Muscle layer of colon (tissue), 2 donors: ENCODE data around the gene ISLR2.

ENCODE experiments used
- H3K27ac ChIP-seq: one replicate; pipeline ENCODE4 v1.7.0; 2013; ENCODE audit warnings: low read depth, mild to moderate bottlenecking, low read length, moderate library complexity
- H3K27me3 ChIP-seq, 2 donors: one replicate each; pipeline ENCODE4 v1.7.0; 2013; ENCODE audit warnings: low read length in 2 of 2, mild to moderate bottlenecking in 2 of 2; ENCODE audit not compliant: insufficient read depth in 2 of 2, control insufficient read depth in 1 of 2
- H3K36me3 ChIP-seq: one replicate; pipeline ENCODE4 v1.7.0; 2013; ENCODE audit warnings: mild to moderate bottlenecking, low read length; ENCODE audit not compliant: insufficient read depth
- H3K4me1 ChIP-seq: one replicate; pipeline ENCODE4 v1.7.0; 2013; ENCODE audit warnings: mild to moderate bottlenecking, low read length; ENCODE audit not compliant: insufficient read depth
- H3K4me3 ChIP-seq, 2 donors: one replicate each; pipeline ENCODE4 v1.7.0; 2013; ENCODE audit warnings: low read length in 2 of 2, low read depth in 1 of 2, mild to moderate bottlenecking in 1 of 2, moderate library complexity in 1 of 2
- H3K9ac ChIP-seq: one replicate; pipeline ENCODE4 v1.7.0; 2013; ENCODE audit warnings: low read length
- H3K9me3 ChIP-seq: one replicate; pipeline ENCODE4 v1.7.0; 2013; ENCODE audit warnings: mild to moderate bottlenecking, low read length
- donor health status: abdominal sarcoma.
- donor health status: Adenocarcinoma of cecum.

Gene ISLR2

DNA sequence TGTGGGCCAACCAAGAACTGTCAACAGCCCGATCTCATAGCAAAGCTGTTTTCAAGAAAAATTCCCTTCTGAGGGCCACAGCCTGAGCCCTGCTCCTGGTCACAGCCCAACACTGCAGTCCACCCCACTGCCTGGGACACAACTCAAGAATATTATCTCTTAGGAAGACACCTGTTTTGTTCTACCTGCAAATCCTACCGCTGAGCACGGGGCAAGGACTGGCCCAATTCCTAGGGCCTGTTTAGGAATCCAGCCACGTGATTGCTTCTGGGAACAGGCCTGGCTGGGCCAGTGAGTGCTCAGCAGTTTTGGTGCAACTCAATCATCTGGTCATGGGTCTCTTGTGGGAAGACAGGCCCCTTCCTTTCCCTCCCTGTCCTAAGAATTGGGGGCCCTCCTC is 8.3 kb downstream of the ISLR2 start:
- Histone ChIP-seq H3K4me3 (no peak overlapping the region), H3K36me3 (no peaks in the 10 kb centered on the region), H3K9me3 (no peaks in the 10 kb centered on the region), H3K27me3 (peaks cover 24 to 48% of the 10 kb centered on the region in 2 donors), H3K9ac (no peak overlapping the region), H3K4me1 (peaks cover 15% of the 10 kb centered on the region), H3K27ac (no peak overlapping the region)

DNA sequence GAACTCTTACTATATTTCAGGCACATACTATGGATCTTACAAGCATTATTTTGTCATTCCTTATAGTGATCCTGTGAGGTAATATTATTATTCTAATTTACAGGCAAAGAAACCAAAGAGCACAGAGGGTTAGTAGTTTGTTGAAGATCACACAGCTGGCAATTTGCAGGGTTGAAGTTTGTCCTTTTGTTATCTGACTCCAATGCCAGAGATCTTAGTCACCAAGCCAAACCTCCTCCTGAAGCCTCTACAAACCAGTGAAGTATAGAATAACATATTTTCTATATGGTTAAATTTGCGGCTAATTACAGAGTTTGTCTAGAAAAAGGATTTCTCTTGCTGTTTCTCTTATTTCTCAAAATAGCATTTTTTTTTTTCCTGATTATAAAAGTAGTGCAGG is 11.2 kb downstream of the ISLR2 start:
- H3K36me3 ChIP-seq: no peaks in the 10 kb centered on the region
- peaks cover 18 to 22% of the 10 kb centered on the region in 2 donors for H3K27me3 ChIP-seq
- H3K9ac ChIP-seq: no peak overlapping the region
- H3K9me3 ChIP-seq: no peaks in the 10 kb centered on the region
- no peak overlapping the region for H3K4me3 ChIP-seq
- peaks cover 10% of the 10 kb centered on the region for H3K4me1 ChIP-seq
- H3K27ac ChIP-seq: no peak overlapping the region

- no peak overlapping the region for H3K9ac ChIP-seq
- no peaks in the 10 kb centered on the region for H3K4me1 ChIP-seq
- no peaks in the 10 kb centered on the region for H3K9me3 ChIP-seq
- no peaks in the 10 kb centered on the region for H3K36me3 ChIP-seq
- no peak overlapping the region for H3K27ac ChIP-seq
- H3K4me3 ChIP-seq: no peak overlapping the region
- H3K27me3 ChIP-seq: no peaks in the 10 kb centered on the region
These were observed 13.9 kb downstream of the ISLR2 start for GRCh38 chr15:74144153-74144775.

DNA sequence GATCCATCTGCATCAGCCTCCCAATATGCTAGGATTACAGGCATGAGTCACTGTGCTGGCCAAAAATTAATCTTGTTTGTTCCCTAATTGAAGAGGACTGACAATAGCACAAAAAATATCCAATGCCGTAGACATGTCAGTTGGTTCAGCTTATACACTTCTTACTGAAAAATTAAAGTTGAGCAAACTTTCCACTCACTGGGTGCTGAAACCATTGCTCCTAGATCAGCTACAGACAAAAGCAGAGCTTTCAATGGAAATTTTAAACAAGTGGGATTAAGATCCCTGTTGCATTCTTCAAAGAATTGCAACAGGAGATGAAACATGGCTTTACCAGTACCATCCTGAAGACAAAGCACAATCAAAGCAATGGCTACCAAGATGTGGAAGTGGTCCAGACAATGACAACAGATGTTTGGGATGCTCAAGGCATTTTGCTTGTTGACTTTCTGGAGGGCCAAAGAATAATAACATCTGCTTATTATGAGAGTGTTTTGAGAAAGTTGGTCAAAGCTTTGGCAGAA is 16.0 kb downstream of the ISLR2 start:
- H3K4me1 ChIP-seq: no peaks in the 10 kb centered on the region
- H3K9ac ChIP-seq: no peak overlapping the region
- no peaks in the 10 kb centered on the region for H3K36me3 ChIP-seq
- no peak overlapping the region for H3K27ac ChIP-seq
- H3K9me3 ChIP-seq: no peaks in the 10 kb centered on the region
- no peaks in the 10 kb centered on the region for H3K27me3 ChIP-seq
- no peak overlapping the region for H3K4me3 ChIP-seq

DNA sequence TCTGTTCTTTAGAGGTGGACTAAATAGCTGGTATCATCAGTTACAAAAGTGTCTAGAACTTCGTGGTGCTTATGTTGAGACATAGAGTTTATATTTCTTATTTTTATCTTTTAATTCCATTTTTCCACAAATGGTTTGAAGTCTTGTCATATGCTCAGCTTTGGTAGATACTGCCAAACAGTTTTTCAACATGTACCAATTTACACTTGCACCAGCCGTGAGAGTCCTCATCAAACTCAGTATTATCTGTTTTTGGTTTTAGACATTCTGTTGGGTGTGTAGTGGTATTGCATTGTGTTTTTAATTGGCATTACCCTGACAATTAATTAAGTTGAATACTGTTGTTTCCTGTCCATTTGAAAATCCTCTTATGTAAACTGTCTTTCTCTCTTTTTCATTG is 16.7 kb downstream of the ISLR2 start:
- no peak overlapping the region for H3K27ac ChIP-seq
- H3K27me3 ChIP-seq: no peaks in the 10 kb centered on the region
- H3K9me3 ChIP-seq: no peaks in the 10 kb centered on the region

GRCh38 chr15:74155766-74156417 is 25.5 kb downstream of the ISLR2 start:
- H3K27me3 ChIP-seq: no peaks in the 10 kb centered on the region
- H3K4me3 ChIP-seq: no peak overlapping the region
- no peaks in the 10 kb centered on the region for H3K36me3 ChIP-seq
- H3K4me1 ChIP-seq: peaks cover 21% of the 10 kb centered on the region
- H3K9ac ChIP-seq: no peak overlapping the region
- H3K9me3 ChIP-seq: no peaks in the 10 kb centered on the region
- no peak overlapping the region for H3K27ac ChIP-seq

More for the DNA sequence above, 16.7 kb downstream of the ISLR2 start:
- no peak overlapping the region for H3K4me3 ChIP-seq
- no peaks in the 10 kb centered on the region for H3K36me3 ChIP-seq
- H3K9ac ChIP-seq: no peak overlapping the region
- H3K4me1 ChIP-seq: no peaks in the 10 kb centered on the region

GRCh38 chr15:74156678-74157411 is 26.5 kb downstream of the ISLR2 start:
- Histone ChIP-seq H3K9me3 (no peaks in the 10 kb centered on the region), H3K36me3 (no peaks in the 10 kb centered on the region), H3K9ac (no peak overlapping the region), H3K4me1 (peaks cover 21% of the 10 kb centered on the region), H3K27me3 (no peaks in the 10 kb centered on the region), H3K27ac (peak overlapping the region; percentile 12), H3K4me3 (no peak overlapping the region)

DNA sequence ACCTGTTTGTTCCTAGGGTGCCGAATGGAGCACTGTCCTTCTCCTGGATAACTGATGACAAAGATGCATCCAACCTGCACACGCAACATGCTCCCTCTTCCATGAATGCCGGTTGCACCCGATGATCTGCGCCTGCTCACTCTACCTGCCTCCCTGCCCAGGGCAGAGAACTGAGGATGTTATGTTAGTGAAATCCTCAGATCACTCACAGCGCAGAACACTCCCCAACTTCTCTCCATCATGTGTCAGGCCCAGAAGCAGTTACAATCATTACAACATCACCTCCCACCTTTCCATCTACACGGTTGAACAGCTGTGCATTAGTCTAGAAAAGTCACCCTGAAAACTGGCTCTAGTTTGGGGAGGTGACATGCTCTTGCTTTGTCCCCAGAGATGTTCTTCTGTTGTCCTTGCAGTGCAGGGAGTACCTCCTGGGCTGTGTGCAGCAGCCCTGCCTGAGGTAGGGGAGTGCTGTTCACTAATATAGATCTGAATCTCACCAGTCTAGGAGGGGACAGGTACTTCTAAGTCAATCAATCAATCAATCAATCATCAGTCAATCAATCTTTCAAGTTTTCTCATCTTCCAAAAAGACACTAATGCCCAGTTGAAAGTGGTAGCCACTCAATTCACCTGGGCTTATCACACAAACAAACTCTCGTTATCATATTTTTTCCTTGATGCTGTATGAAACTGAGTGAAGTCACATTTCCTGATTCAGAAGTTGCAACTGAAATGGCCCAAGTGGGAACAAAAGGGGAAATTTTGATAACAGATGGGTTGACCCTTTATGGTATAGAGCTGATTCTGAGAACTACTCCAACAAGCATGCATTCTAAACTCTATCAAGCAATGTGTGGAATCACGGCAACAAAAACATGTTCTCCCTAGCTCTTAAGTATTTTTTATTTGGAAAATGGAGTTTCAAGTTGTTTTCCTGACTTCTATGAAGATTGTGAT is 27.8 kb downstream of the ISLR2 start:
- H3K36me3 ChIP-seq: no peaks in the 10 kb centered on the region
- H3K27ac ChIP-seq: no peak overlapping the region
- H3K4me1 ChIP-seq: peaks cover 21% of the 10 kb centered on the region
- no peak overlapping the region for H3K9ac ChIP-seq
- H3K9me3 ChIP-seq: no peaks in the 10 kb centered on the region
- no peaks in the 10 kb centered on the region for H3K27me3 ChIP-seq
- no peak overlapping the region for H3K4me3 ChIP-seq

DNA sequence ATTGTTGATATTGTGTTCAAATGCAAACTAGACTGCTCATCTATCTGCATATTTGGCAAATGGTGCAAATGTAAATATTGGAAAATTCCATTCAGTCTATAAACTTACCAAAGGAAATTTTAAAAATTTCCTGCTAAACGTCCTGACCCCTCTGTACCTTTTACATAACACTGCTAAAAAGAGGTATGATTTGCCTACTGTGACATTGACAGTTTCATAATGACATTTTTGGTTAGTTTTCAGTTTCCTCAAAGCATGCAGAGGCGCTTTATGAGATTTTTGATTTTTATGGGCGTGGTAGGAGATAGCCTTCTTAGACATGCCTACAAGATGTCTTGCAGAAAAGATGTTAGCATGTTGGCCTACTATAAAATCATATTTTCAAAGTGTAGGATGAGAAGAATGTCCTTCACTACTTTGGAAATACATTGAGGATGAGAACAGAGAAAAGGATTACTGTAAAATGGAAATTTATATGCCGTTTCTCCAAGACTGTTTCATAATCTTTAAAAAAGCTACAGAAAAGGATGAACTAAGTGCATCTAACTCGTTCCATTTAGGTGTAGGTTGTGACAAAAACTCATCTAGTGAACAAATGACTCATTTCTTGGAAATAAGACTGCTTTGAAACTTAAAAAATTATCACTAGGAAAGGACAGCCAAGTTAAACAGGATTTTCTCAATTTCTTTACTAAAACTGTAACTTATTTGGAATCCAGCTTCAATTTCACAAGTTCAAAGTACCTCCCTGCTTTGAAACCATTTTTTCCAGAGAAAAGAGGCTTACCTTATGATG is 28.7 kb downstream of the ISLR2 start:
- H3K9me3 ChIP-seq: no peaks in the 10 kb centered on the region
- H3K9ac ChIP-seq: no peak overlapping the region
- no peaks in the 10 kb centered on the region for H3K27me3 ChIP-seq
- H3K4me3 ChIP-seq: no peak overlapping the region
- peaks cover 21% of the 10 kb centered on the region for H3K4me1 ChIP-seq
- H3K36me3 ChIP-seq: no peaks in the 10 kb centered on the region
- H3K27ac ChIP-seq: no peak overlapping the region

DNA sequence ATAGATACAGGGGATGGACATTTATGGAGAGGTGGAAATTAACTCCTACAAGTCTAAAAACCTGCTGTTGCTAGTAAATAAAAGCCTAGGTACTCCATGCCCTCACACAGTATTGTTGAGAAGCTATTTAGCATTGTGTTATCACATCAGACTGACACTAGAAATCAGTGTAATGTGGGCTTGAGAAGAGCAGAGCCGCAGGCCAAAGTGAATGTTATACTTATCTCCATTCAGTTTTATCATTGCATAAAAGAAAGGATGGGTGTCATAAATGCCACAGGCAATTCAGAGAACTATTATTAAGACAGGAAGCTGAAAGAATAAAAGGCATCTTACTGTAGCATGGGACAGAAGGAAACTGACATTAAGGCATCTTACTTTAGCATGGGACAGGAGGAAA is 29.4 kb downstream of the ISLR2 start:
- H3K9ac ChIP-seq: no peak overlapping the region
- no peaks in the 10 kb centered on the region for H3K27me3 ChIP-seq
- H3K4me3 ChIP-seq: no peak overlapping the region
- no peaks in the 10 kb centered on the region for H3K36me3 ChIP-seq
- no peak overlapping the region for H3K27ac ChIP-seq
- H3K9me3 ChIP-seq: no peaks in the 10 kb centered on the region
- peaks cover 21% of the 10 kb centered on the region for H3K4me1 ChIP-seq
